Measurements from ENCODE around the gene ALG9. TPM values are rescaled to one million over a fixed set of nuclear protein-coding genes. Genes with fewer than 3 reads are reported as not detected.

Gene ALG9
- total RNA-seq, 2 donors from 2014 or later, result 24.9 to 26.5 TPM

DNA sequence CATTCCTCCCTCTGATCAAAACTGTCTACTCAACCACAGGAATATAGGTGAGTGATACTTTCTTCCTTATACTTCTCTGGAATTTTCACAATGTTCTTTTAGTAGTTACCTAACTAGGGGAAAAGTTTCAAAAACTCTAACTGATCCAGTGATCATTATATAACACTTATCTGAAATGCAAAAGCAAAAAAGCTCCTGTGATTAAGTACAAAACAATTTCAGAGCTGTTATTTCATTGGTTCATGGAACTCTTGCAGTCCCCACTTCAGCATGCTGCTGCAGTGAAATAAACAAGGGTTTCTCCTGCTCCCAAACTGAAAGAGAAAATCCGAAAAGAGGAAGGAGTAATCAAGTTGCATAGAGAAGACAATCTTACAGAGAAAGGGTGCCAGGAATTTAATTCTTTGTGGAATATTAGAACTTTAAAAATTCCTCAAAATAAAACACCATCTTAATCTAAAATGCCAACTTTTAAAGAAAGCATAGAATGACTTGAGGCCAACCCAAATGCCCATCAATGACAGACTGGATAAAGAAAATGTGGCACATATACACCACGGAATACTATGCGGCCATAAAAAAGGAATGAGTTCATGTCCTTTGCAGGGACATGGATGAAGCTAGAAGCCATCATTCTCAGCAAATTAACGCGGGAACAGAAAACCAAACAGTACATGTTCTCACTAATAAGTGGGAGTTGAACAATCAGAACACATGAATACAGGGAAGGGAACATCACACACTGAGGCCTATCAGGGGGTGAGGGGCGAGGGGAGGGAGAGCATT is 125.5 kb downstream of the ALG9 start:
- no peak overlapping the region for H3K27ac ChIP-seq
- H3K4me3 ChIP-seq, result no peak overlapping the region
- H3K9me3 ChIP-seq, result no peaks in the 10 kb centered on the region
- DNase-seq (ENCODE audit: low spot score), result no peak
- H3K4me1 ChIP-seq (replicated peaks), result no peaks in the 10 kb centered on the region
- intact Hi-C loops (cut with DNase I), result no loop called here
- H3K27me3 ChIP-seq (replicated peaks; ENCODE audit: insufficient read depth), result no peaks in the 10 kb centered on the region
- 88% methylated on average over 6 of the region's 6 CpGs for WGBS
- H3K36me3 ChIP-seq, result no peaks in the 10 kb centered on the region
- TF ChIP-seq POLR2A (IDR thresholded peaks at IDR 0.05) (no peak), POLR2AphosphoS5 (IDR thresholded peaks at IDR 0.05) (no peak)

DNA sequence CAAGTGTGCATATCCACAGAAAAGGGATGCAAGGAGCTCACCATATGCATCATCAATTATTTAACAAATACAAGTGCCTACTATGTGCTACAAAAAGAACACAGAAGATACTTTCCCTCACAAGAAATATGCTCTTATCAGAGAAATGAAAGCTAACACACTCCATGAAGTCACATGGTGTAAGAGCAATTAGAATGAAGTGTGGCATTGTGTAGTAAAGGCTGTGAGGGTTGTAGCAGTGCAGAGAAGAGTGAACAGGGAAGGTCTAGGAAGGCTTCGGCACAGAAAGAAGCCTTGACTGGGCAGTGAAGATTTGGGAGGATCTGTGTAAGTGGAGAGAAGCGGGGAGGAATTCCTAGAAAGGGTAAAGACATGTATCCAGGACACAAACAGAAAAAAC is 127.7 kb downstream of the ALG9 start:
- Histone ChIP-seq H3K4me1 (replicated peaks) (no peaks in the 10 kb centered on the region), H3K27ac (no peak overlapping the region), H3K4me3 (no peak overlapping the region), H3K36me3 (no peaks in the 10 kb centered on the region), H3K27me3 (replicated peaks; ENCODE audit: insufficient read depth) (no peaks in the 10 kb centered on the region), H3K9me3 (no peaks in the 10 kb centered on the region)
- TF ChIP-seq POLR2AphosphoS5 (IDR thresholded peaks at IDR 0.05), result no peak
- TF ChIP-seq POLR2A (IDR thresholded peaks at IDR 0.05), result no peak
- TF ChIP-seq, protein P1, sequence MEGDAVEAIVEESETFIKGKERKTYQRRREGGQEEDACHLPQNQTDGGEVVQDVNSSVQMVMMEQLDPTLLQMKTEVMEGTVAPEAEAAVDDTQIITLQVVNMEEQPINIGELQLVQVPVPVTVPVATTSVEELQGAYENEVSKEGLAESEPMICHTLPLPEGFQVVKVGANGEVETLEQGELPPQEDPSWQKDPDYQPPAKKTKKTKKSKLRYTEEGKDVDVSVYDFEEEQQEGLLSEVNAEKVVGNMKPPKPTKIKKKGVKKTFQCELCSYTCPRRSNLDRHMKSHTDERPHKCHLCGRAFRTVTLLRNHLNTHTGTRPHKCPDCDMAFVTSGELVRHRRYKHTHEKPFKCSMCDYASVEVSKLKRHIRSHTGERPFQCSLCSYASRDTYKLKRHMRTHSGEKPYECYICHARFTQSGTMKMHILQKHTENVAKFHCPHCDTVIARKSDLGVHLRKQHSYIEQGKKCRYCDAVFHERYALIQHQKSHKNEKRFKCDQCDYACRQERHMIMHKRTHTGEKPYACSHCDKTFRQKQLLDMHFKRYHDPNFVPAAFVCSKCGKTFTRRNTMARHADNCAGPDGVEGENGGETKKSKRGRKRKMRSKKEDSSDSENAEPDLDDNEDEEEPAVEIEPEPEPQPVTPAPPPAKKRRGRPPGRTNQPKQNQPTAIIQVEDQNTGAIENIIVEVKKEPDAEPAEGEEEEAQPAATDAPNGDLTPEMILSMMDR (IDR thresholded peaks at IDR 0.05), result no peak
- no peak for DNase-seq (ENCODE audit: low spot score)
- WGBS, result 93% methylated on average over 2 of the region's 2 CpGs
- intact Hi-C loops (cut with DNase I), result no loop called here

DNA sequence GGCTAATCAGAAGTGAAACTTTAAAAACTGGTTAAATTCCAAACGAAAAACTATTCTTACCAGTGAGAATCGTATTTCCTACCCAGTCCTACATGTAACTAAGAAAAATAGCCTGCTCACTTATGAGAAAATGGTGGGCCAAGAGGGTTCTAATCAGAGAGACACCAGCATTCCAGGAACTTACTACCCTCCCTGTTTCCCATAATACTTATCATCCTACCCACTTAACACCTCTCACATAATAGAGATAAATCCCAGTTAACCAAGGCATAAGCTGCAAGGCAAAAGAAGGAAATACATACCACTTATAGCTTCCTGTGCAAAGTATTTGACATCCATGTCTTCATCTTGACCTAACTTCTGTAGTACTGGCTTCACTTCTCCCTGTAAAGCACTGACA is 129.6 kb downstream of the ALG9 start:
- no peak overlapping the region for H3K4me3 ChIP-seq
- DNase-seq (ENCODE audit: low spot score), result no peak
- no peaks in the 10 kb centered on the region for H3K27me3 ChIP-seq (replicated peaks; ENCODE audit: insufficient read depth)
- H3K4me1 ChIP-seq (replicated peaks), result no peaks in the 10 kb centered on the region
- intact Hi-C loops (cut with DNase I), result no loop called here
- H3K27ac ChIP-seq, result no peak overlapping the region
- no peak for TF ChIP-seq POLR2A (IDR thresholded peaks at IDR 0.05)
- no peak for TF ChIP-seq POLR2AphosphoS5 (IDR thresholded peaks at IDR 0.05)
- TF ChIP-seq, protein P1 (IDR thresholded peaks at IDR 0.05), result no peak
- no peaks in the 10 kb centered on the region for H3K9me3 ChIP-seq
- H3K36me3 ChIP-seq, result no peaks in the 10 kb centered on the region
- WGBS, result 80% methylated on average over 2 of the region's 2 CpGs

DNA sequence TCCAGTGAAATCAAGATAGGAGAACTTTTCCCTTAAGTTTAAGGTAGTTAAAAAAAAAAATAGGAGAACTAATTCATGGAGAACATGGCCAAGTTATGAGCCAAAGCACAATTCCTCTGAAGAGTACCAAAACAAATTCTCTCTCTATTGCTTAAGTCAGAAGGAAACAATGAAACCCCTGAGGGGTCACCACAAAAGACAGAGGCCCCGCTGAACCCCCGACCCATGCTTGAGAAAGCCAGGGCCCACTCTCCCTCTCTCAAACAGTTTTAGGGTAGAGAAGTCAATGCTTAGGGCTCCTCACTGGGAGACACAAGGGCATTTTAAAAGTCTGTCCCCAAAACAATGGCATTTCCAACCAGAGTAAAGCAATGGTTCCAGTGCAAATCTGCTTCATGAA is 132.1 kb downstream of the ALG9 start:
- TF ChIP-seq POLR2A (IDR thresholded peaks at IDR 0.05) (no peak), POLR2AphosphoS5 (IDR thresholded peaks at IDR 0.05) (no peak)
- TF ChIP-seq, protein P1 (IDR thresholded peaks at IDR 0.05), result no peak
- no peak for DNase-seq (ENCODE audit: low spot score)
- intact Hi-C loops (cut with DNase I), result no loop called here
- H3K27me3 ChIP-seq (replicated peaks; ENCODE audit: insufficient read depth), result no peaks in the 10 kb centered on the region
- whole genome bisulfite sequencing, result 90% methylated on average over 2 of the region's 2 CpGs
- H3K36me3 ChIP-seq, result no peaks in the 10 kb centered on the region
- H3K9me3 ChIP-seq, result no peaks in the 10 kb centered on the region
- no peak overlapping the region for H3K4me3 ChIP-seq
- H3K4me1 ChIP-seq (replicated peaks), result peaks cover 3% of the 10 kb centered on the region
- H3K27ac ChIP-seq, result no peak overlapping the region

DNA sequence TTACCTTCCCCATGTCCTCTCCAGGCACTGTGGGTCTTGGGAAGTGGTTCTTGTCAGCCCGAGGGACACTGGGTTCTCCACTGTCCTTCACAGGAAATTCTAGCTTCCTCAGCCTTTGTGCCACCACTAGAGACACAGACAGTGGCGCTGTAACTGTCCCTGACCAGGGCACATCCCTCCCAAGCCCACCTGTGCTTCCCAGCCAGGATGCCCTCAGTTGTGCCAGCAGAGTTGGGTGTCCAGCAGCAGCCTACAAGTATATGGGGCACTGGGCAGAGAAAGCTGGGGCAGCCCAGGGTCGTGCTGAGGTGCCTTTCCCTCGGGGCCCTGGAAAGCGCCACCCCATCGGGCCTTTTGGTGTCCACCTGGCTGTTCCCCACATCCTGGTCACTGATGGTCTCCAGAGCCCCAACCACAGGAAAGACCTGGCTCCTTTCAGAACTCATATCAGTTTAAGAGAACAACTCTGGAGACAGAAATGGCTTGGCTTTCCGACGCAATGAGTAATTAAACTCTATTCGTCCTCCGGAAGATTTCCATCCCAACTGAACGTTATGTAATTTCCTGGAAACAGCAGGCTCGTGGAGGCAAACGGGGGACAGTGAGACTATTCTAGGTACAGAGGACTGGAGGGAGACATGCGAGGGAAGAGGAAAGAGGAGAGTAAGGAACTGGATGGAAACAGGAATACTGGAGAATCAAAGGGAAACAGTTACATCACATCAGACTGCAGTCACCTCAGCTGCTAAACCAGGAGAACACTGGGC is 133.8 kb downstream of the ALG9 start:
- Histone ChIP-seq H3K36me3 (no peaks in the 10 kb centered on the region), H3K4me1 (replicated peaks) (peaks cover 3% of the 10 kb centered on the region)

More for the DNA sequence above, 133.8 kb downstream of the ALG9 start:
- Histone ChIP-seq H3K4me3 (no peak overlapping the region), H3K9me3 (no peaks in the 10 kb centered on the region), H3K27ac (peak overlapping the region; percentile 82 to 83), H3K27me3 (replicated peaks; ENCODE audit: insufficient read depth) (no peaks in the 10 kb centered on the region)
- WGBS, result 60% methylated on average over 14 of the region's 14 CpGs
- intact Hi-C loops (cut with DNase I), result no loop called here
- TF ChIP-seq, protein P1 (IDR thresholded peaks at IDR 0.05), result no peak
- peak; percentile 9 for TF ChIP-seq POLR2AphosphoS5 (IDR thresholded peaks at IDR 0.05)
- DNase-seq (ENCODE audit: low spot score), result no peak
